ENCODE results near the gene LRRC4C. TPM values are rescaled to one million over a fixed set of nuclear protein-coding genes. Genes with fewer than 3 reads are reported as not detected.

Gene LRRC4C
- total and polyA plus RNA-seq, 12 donors, result 0.15 to 0.93 (median 0.40) TPM

GRCh38 chr11:40508303-40508702 lies 951.1 kb downstream of the LRRC4C start:
- no peak for TF ChIP-seq CTCF (IDR thresholded peaks at IDR 0.05)
- Histone ChIP-seq H3K4me1 (no peaks in the 10 kb centered on the region), H3K9me3 (peaks cover 0 to 11% (median 0%) of the 10 kb centered on the region in 11 donors), H3K27ac (no peak overlapping the region), H3K36me3 (no peaks in the 10 kb centered on the region), H3K4me3 (no peak overlapping the region), H3K27me3 (no peaks in the 10 kb centered on the region)
- intact Hi-C loops (cut with DNase I), result no loop called here
- ATAC-seq (no peak), DNase-seq (no peak)

- intact Hi-C loops (cut with DNase I), result no loop called here
- ATAC-seq, result no peak
- H3K4me1 ChIP-seq, result no peaks in the 10 kb centered on the region
- peaks cover 0 to 9% (median 2%) of the 10 kb centered on the region in 11 donors for H3K9me3 ChIP-seq
- TF ChIP-seq CTCF (IDR thresholded peaks at IDR 0.05), result no peak
- H3K36me3 ChIP-seq, result no peaks in the 10 kb centered on the region
- no peak overlapping the region for H3K4me3 ChIP-seq
- DNase-seq, result no peak
- no peak overlapping the region for H3K27ac ChIP-seq
- WGBS, 2 donors, result 84 to 89% methylated on average over 3 of the region's 3 CpGs
- H3K27me3 ChIP-seq, result no peaks in the 10 kb centered on the region
These were observed 953.2 kb downstream of the LRRC4C start for GRCh38 chr11:40506226-40506625.

GRCh38 chr11:40491341-40491740 lies 968.1 kb downstream of the LRRC4C start:
- 73 to 79% methylated on average over 3 of the region's 3 CpGs for WGBS, 2 donors
- Histone ChIP-seq H3K27me3 (no peaks in the 10 kb centered on the region), H3K9me3 (peaks cover 0 to 6% (median 0%) of the 10 kb centered on the region in 11 donors), H3K4me1 (no peaks in the 10 kb centered on the region), H3K27ac (no peak overlapping the region), H3K4me3 (no peak overlapping the region), H3K36me3 (no peaks in the 10 kb centered on the region)
- intact Hi-C loops (cut with DNase I), result no loop called here
- no peak for ATAC-seq
- no peak for DNase-seq
- TF ChIP-seq CTCF (IDR thresholded peaks at IDR 0.05), result no peak

- Histone ChIP-seq H3K9me3 (peaks cover 0 to 8% (median 0%) of the 10 kb centered on the region in 11 donors), H3K27ac (no peak overlapping the region), H3K4me1 (no peaks in the 10 kb centered on the region), H3K27me3 (no peaks in the 10 kb centered on the region), H3K4me3 (no peak overlapping the region), H3K36me3 (no peaks in the 10 kb centered on the region)
- intact Hi-C loops (cut with DNase I), result no loop called here
- 31 to 52% methylated on average over 1 of the region's 1 CpG for WGBS, 2 donors
- no peak for TF ChIP-seq CTCF (IDR thresholded peaks at IDR 0.05)
- no peak for ATAC-seq
- no peak for DNase-seq
These were observed 991.7 kb downstream of the LRRC4C start for GRCh38 chr11:40467771-40468170.
